Stimulated activated naive B cell treated with anti-CD40 and anti-IgM and Interleukin-4, amounts not matched to agents 10 μg/mL and 1 μg/mL and 100 μg/mL, for 72 hours (primary cell): ENCODE measurements around the gene DCST1.

Experiments used
- ATAC-seq, 2 donors: fragments of 150-1000 bp; cut with Tn5 transposase; replicated peaks; 2 replicates each; pipeline ENCODE4 v1.10.0; 2021; ENCODE audit warnings: moderate library complexity in 1 of 2
- DNase-seq: peaks from one replicate; pipeline ENCODE4 v3.0.0; 2021
- H3K27ac Mint-ChIP-seq: one replicate; pipeline ENCODE4 v1.8.0; 2022; ENCODE audit warnings: mild to moderate bottlenecking, mixed read lengths
- H3K27me3 Mint-ChIP-seq, 2 donors: one replicate each; pipeline ENCODE4 v1.8.0; 2022; ENCODE audit warnings: mixed read lengths in 2 of 2
- H3K36me3 Mint-ChIP-seq, 2 donors: one replicate each; pipeline ENCODE4 v1.8.0; 2022; ENCODE audit warnings: mixed read lengths in 2 of 2, mild to moderate bottlenecking in 1 of 2
- H3K4me1 Mint-ChIP-seq, 2 donors: one replicate each; pipeline ENCODE4 v1.8.0; 2022; ENCODE audit warnings: mixed read lengths in 2 of 2, mild to moderate bottlenecking in 1 of 2
- H3K4me3 Mint-ChIP-seq, 2 donors: one replicate each; pipeline ENCODE4 v1.8.0; 2022; ENCODE audit warnings: mild to moderate bottlenecking in 2 of 2, mixed read lengths in 2 of 2, moderate library complexity in 1 of 2
- H3K9me3 Mint-ChIP-seq, 2 donors: one replicate each; pipeline ENCODE4 v1.8.0; 2022; ENCODE audit warnings: mixed read lengths in 2 of 2, mild to moderate bottlenecking in 1 of 2

Gene DCST1

DNA sequence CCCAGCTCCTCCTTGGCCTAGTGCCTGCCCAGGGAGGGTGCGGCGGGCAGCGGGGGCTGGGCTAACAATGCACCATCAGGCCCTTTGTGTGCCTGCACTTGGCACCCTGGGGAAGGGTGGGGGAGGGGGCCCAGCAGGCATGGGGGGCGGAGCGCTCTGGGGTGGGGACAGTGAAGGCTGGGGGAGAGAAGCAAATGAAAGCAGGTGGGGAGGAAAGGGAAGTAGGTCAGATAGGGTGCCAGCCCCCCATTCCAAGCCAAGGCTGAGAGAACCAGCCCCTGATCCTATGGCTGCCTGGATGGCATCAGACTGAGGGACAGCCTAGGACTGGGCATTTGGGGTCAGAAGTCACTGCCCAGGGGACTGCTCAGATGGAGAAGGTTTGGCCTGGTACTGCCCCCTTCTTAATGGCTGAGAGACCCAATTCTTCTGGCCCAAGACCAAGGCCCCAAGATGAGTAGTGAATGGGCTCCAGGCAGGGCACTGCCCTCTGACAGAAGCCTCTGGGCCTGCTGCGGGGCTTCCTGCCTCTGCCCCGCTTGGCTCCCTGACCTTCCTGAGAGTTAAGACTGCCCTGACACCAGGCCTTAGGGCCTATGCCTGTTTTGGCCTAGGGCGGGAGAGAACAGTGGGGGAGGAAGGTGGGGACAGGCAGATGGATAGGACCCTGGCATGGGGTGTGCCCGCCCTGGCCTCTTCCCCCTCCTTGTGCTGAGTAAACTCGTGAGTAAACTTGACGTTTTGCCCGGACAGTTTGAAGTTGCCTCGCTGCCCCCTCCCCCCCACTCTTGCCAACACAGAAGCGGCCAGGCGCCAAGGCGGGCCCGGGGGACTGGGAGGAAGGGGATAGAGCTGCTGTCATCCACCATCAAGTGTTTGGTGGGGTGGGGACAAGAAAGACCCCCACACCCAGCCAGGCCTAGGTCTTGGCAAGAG, 28.3 kb upstream of the DCST1 start:
- Mint-ChIP-seq H3K27me3 (no peaks in the 10 kb centered on the region), H3K4me3 (peak overlapping the region; percentile 53), H3K27ac (peak overlapping the region; percentile 94), H3K4me1 (peaks cover 49 to 76% of the 10 kb centered on the region in 2 donors), H3K9me3 (no peaks in the 10 kb centered on the region), H3K36me3 (peaks cover 11 to 30% of the 10 kb centered on the region in 2 donors)
- ATAC-seq (no peak), DNase-seq (no peak)

DNA sequence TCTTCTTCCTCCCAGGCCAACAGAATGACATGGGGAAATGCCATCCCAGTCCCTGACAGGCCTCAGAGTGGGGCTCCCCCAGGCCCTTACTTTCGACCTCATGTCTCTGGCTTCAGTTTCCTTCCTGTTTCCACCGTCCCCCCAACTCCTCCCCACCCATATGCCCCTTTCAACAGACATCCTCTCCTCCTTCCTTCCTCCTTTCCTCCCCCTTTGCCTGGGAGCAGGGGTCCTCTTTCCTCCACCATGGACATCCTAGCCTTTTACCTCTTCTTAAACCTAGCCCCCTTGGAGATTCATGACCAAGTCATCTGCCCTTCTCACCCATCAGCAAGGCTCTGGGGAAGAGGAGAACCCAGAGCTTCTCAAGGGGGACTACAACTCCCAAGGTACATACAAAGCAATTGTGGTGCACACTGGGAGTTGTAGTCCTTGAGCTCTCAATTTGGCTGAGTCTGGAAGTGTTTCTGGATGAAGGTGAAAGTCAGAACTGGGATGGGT, 27.0 kb upstream of the DCST1 start:
- DNase-seq, result peak; percentile 50
- no peaks in the 10 kb centered on the region for H3K9me3 Mint-ChIP-seq
- no peaks in the 10 kb centered on the region for H3K27me3 Mint-ChIP-seq
- peaks cover 56 to 83% of the 10 kb centered on the region in 2 donors for H3K4me1 Mint-ChIP-seq
- peak; percentile 54 to 61 for ATAC-seq
- peak overlapping the region; percentile 91 for H3K27ac Mint-ChIP-seq
- peak overlapping the region; percentile 69 to 73 for H3K4me3 Mint-ChIP-seq
- H3K36me3 Mint-ChIP-seq, result peaks cover 11 to 34% of the 10 kb centered on the region in 2 donors

DNA sequence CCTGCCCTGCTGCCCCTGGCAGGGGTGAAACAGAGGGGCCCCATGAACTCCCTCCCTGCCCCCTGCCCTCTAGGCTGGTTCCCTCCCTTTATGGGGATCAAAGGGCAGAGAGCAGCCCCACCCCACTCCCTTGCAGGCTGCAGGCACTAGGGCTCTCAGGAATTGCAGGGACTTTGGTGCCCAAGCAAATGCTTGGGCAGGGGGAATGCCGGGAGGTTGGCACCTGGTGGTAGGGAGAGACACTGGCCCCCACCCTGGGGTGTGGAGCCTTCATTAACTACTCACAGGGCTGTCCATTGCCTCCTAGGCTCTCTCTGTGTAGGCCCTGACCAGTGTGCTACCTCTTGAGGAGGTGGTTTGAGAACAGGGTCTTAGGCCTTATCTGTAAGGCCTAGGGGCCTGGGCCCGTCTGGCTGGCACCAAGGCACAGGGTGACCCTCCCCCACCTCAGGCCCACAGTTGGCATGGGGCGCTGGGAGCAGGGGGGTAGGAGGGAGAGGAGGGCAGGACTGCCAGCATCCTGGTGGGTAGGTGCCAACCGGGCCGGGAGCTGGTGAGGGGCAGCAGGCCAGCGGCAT, 26.3 kb upstream of the DCST1 start:
- no peak overlapping the region for H3K27ac Mint-ChIP-seq
- DNase-seq (no peak), ATAC-seq (no peak)
- H3K4me1 Mint-ChIP-seq, result peaks cover 60 to 90% of the 10 kb centered on the region in 2 donors
- no peaks in the 10 kb centered on the region for H3K27me3 Mint-ChIP-seq
- H3K9me3 Mint-ChIP-seq, result no peaks in the 10 kb centered on the region
- H3K4me3 Mint-ChIP-seq, result no peak overlapping the region
- H3K36me3 Mint-ChIP-seq, result peaks cover 11 to 34% of the 10 kb centered on the region in 2 donors

DNA sequence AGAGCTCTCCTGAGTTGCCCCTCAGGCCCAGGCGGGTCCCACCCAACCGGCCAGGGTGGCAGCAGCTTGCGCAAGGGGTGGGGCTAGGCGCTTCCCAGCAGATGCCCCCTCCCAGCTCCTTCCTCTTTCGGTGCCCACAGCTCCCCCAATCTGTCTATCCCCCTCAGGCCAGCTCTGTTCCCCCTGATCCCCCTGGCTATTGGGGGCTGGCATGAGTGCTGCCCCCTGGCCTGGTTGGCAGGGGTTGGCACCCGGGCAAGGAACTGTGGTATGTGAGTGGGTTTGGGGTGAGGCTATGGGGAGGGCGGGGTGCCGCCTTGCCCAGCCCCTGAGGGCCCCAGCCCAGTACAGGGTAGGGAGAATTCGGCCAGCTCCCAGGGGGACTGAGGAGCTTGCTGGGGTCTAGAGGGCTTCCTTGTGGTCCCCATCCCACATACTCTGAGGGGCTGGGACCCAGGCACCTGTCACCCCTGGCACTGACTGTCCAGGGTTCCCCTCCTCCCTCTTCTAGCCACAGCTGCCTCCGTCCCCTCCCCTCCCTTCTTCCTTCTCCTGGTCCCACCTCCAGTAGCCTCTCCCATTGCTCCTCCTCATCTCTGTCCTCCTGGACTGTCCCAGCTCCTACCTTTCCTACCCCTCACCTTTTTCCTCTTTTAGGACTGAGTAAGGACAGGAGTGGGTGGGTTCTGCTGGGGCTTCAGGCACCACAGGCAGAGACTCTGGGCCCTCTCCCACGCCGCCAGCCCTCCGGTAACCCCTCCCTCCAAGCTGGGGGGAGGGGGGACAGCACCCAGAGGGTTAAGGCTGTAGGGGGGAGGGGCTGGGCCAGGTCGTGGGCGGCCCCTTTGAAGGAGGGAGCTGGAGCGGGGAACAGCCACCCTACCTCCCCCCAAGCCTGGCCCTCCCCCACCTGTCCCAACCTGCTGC, 25.3 kb upstream of the DCST1 start:
- Mint-ChIP-seq H3K4me1 (peaks cover 68 to 99% of the 10 kb centered on the region in 2 donors), H3K4me3 (peak overlapping the region; percentile 27 to 54), H3K27ac (peak overlapping the region; percentile 81), H3K27me3 (no peaks in the 10 kb centered on the region), H3K9me3 (no peaks in the 10 kb centered on the region), H3K36me3 (peaks cover 11 to 40% of the 10 kb centered on the region in 2 donors)
- DNase-seq (no peak), ATAC-seq (no peak)

DNA sequence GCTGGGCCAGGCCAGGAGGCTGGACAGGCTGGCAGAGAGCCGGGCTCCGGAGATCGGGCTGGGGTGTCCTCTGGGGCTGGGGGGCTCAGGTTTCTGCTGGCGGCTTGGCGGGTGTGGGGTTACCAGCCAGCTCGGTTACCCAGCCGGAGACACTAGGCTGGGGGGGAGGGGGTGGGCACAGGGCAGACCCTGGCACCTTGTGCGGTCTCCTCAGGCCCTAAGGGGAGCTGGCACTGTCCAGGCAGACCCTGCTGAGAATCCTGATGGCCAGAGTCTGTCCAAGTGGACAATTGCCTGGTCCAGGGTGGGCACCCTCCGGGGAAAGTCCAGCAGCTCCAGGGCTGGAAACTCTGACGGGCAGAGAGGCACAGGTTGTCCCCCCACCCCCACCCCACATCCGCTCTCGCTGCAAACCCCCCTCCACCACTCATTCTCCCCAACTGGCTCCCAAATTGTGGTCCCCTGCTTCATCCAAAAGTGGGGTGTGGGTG, 24.4 kb upstream of the DCST1 start:
- peak overlapping the region; percentile 54 to 74 for H3K4me3 Mint-ChIP-seq
- peaks cover 70 to 99% of the 10 kb centered on the region in 2 donors for H3K4me1 Mint-ChIP-seq
- H3K36me3 Mint-ChIP-seq, result peaks cover 8 to 38% of the 10 kb centered on the region in 2 donors
- no peaks in the 10 kb centered on the region for H3K9me3 Mint-ChIP-seq
- no peaks in the 10 kb centered on the region for H3K27me3 Mint-ChIP-seq
- H3K27ac Mint-ChIP-seq, result peak overlapping the region; percentile 89
- ATAC-seq (no peak), DNase-seq (no peak)

DNA sequence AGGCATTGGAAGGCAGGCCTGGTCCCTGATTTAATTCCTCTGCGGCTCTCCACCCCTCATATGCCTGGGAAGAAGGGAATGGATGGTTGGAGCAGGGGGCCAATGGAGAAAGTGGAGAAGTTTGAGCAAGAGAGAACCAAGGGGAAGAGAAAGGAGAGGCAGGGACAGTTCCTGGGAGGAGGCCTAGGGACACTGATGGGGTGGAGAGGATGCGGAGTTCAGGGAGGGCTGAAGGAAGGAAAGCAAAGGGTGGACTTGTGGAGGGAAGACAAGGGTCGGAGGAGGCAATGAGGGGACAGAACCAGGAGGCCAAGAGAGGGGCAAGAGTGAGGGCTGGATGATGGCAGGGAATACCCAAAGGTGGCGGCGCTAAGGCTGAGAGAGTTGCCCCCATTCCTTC, 23.9 kb upstream of the DCST1 start:
- peak overlapping the region in 1 of 2 donors; percentile 74 for H3K4me3 Mint-ChIP-seq
- no peak for DNase-seq
- H3K36me3 Mint-ChIP-seq, result peaks cover 8 to 38% of the 10 kb centered on the region in 2 donors
- H3K27ac Mint-ChIP-seq, result peak overlapping the region; percentile 89
- no peaks in the 10 kb centered on the region for H3K27me3 Mint-ChIP-seq
- ATAC-seq, result no peak
- peaks cover 66 to 98% of the 10 kb centered on the region in 2 donors for H3K4me1 Mint-ChIP-seq
- no peaks in the 10 kb centered on the region for H3K9me3 Mint-ChIP-seq

DNA sequence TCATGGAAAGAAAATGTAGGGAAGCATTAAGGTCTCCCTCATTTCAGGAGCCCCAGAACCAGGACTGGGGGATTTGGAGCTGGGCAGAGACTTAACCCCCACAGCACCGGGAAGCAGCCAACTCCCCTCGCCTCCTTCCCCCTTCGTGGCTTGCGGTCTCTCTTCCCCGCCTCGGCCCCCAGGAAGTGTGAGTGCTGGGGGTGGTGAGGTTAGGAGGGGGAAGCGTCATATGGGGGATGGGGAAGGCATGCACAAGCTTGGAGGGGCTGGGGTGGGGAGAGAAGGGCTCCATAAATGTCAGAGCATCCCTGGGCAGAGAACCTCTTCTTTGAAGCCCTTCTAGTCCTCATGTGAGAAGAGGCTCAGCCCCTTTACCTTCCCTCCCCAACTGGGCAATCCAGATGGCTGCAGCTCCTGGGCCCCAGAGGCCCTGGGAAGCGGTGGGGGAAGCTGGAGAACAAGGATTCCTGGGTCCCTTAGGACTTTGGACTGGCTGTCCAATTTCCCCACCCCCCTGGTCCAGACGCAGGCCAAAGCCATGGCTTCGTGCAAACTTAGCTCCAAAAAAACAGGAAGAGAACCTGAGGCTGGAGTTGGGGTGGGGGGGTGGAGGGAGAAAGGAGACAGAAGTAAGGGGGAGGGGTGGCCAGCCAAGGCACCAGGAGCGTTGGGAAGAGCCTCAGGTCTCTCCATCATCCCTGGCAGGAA, 23.3 kb upstream of the DCST1 start:
- Mint-ChIP-seq H3K27me3 (no peaks in the 10 kb centered on the region), H3K4me1 (peaks cover 63 to 94% of the 10 kb centered on the region in 2 donors), H3K27ac (peak overlapping the region; percentile 89), H3K36me3 (peaks cover 10 to 39% of the 10 kb centered on the region in 2 donors), H3K4me3 (no peak overlapping the region), H3K9me3 (no peaks in the 10 kb centered on the region)
- ATAC-seq (no peak), DNase-seq (no peak)

DNA sequence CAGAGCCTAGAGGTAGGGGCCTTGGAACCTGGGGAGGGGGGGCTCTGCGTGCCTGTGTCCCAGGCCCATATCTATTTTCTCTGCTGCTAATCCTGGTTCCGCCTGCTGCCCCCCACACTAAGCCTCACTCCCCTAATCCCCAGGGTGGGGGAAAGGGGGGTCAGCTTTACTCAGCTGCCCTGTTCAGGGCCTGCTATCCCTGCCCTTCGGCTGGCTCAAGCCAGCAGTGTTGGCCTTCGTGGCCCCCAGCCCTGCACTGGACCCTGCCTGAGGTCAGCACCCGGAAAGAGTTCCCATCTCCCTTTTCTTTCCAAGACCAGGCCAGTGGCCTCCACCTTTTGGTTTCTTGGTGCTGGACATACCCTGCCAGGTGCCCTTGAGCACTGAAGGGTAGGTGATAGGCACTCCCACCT, 22.6 kb upstream of the DCST1 start:
- Mint-ChIP-seq H3K36me3 (peaks cover 16 to 45% of the 10 kb centered on the region in 2 donors), H3K27ac (peak overlapping the region; percentile 25)

DNA sequence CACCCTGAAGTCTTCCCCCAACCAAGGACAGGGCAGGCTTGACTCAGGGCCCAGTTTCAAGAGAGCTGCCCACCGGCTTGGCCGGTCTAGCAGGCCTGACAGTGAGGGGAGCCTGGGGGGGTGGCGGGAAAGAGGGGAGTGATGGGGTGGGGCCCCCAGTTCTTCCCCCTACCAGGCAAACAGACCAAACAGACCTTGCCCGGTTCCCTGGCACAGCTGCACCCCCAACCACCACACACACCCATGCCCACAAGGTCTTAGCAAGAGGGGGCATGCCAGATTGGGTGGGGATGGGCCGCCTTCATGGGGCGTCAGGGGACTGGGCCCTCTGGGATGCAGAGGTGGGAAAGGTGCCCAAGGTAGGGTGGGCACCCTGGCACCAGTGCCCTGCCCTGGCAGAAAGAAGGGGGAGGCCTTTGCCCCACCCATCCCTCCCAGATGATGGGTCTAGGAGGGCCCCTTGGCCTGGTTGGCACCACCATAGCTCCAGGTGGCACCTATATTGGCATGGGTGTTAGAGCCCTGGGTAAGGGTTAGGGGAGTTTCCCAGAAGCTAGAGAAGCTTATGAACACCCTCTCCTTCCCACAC, 22.1 kb upstream of the DCST1 start:
- Mint-ChIP-seq H3K4me3 (no peak overlapping the region), H3K27ac (peak overlapping the region; percentile 25), H3K27me3 (no peaks in the 10 kb centered on the region), H3K36me3 (peaks cover 16 to 43% of the 10 kb centered on the region in 2 donors), H3K9me3 (no peaks in the 10 kb centered on the region), H3K4me1 (peaks cover 64 to 94% of the 10 kb centered on the region in 2 donors)
- no peak for DNase-seq
- ATAC-seq, result no peak

More for the DNA sequence above, 22.6 kb upstream of the DCST1 start:
- DNase-seq, result no peak
- Mint-ChIP-seq H3K4me3 (no peak overlapping the region), H3K27me3 (no peaks in the 10 kb centered on the region), H3K4me1 (peaks cover 64 to 94% of the 10 kb centered on the region in 2 donors), H3K9me3 (no peaks in the 10 kb centered on the region)
- ATAC-seq, result no peak

DNA sequence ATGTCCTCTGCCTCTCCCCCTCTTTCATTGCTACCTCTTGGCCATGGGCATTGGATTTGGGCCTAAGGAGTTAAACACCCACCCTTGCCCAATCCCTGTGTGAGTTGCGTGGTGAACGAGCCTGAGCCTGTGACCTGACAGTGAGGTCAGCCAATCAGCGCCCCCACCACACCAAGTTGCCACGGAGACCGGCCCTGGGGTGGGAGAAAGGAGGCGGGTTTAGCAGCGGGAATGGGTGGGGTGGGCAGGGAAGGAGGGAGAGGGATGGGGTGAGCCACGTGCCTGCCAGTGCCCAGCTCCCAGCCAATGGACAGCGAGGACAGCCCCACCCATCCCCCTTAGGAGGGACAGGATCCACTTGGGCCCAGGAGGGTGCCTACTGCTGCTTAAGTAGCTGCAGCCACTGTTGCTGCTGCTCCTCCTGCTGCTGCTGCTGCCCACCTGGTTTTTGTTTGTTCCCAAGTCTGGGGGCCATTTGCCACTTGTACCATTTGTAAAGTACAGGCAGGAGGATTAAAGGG, 21.5 kb upstream of the DCST1 start:
- Mint-ChIP-seq H3K4me1 (peaks cover 65 to 94% of the 10 kb centered on the region in 2 donors), H3K36me3 (peaks cover 16 to 42% of the 10 kb centered on the region in 2 donors), H3K27ac (peak overlapping the region; percentile 20), H3K4me3 (no peak overlapping the region), H3K27me3 (no peaks in the 10 kb centered on the region), H3K9me3 (no peaks in the 10 kb centered on the region)
- ATAC-seq (no peak), DNase-seq (no peak)

DNA sequence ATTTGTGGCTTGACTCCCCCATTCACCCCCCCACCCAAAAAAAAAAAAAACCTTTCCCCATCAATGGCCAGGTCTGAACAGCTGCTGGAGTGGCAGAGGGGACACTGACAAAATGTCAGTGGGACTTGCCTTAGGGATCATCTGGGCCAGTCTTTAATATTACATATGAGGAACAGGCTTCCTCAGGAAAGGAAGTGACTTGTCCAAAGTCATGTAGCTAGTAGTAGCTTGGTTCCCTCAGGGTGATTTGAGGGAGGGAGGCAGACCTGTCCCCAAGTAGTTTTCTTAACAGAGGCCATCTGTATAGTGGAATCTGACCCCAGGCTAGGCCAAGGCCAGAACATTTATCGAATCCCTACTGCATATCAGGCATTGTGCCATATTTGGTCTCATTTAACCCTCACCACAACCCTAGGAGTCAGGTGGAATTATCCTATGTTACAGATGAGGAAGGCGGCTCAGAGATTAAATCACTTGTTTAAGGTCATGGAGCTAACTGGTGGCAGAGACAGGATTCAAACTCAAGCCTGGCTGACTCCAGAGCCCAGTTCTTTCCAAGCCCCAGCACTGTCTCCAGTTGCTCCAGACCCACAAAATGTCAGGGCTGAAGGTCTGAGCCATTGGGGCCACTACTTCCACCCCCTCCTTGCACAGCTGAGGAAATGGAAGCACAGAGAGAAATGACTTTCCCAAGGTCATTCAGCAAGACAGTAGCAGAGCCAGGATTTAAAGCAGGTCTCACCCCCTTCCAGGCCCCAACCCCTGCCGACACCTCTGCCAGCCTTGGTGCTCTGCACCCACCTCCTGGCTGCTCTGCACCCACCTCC, 20.6 kb upstream of the DCST1 start:
- ATAC-seq (no peak), DNase-seq (no peak)
- no peaks in the 10 kb centered on the region for H3K9me3 Mint-ChIP-seq
- H3K4me3 Mint-ChIP-seq, result no peak overlapping the region
- peaks cover 16 to 41% of the 10 kb centered on the region in 2 donors for H3K36me3 Mint-ChIP-seq
- H3K4me1 Mint-ChIP-seq, result peaks cover 63 to 93% of the 10 kb centered on the region in 2 donors
- H3K27ac Mint-ChIP-seq, result peak overlapping the region; percentile 47
- H3K27me3 Mint-ChIP-seq, result no peaks in the 10 kb centered on the region

DNA sequence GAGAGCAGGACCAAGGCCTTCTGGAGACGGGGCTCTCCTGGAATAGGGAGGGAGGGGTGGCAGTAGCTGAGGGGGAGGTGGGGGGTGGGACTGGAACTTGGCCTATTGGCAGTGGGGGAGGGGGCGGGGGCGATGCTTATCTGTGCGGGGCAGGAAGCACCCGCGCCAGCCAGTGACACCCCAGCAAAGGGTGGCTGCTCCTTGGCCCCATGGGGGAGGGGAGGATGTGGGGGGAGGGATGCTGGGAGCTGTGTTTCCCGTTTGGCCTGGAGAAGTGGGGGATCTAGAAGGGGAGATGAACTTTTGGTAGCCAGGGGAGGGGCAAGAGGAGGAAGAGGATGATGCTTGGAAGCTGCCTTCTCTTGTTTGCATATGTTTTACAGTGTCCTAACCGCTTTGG, 20.0 kb upstream of the DCST1 start:
- no peaks in the 10 kb centered on the region for H3K27me3 Mint-ChIP-seq
- peaks cover 59 to 93% of the 10 kb centered on the region in 2 donors for H3K4me1 Mint-ChIP-seq
- peaks cover 16 to 36% of the 10 kb centered on the region in 2 donors for H3K36me3 Mint-ChIP-seq
- H3K9me3 Mint-ChIP-seq, result no peaks in the 10 kb centered on the region
- H3K27ac Mint-ChIP-seq, result peak overlapping the region; percentile 56
- ATAC-seq (no peak), DNase-seq (no peak)
- H3K4me3 Mint-ChIP-seq, result no peak overlapping the region
